GM12865 (cell line): ENCODE measurements around the gene PRLR.

Source experiments
- DNase-seq: peaks from one replicate; pipeline ENCODE4 v3.0.0; 2010; ENCODE audit warnings: low read depth
- H3K4me3 ChIP-seq: 2 replicates; pipeline ENCODE4 v1.5.1; 2011; ENCODE audit warnings: mild to moderate bottlenecking, low read depth, low read length, control low read depth
- TF ChIP-seq, protein P1 (sequence below): IDR thresholded peaks from 2 replicates; pipeline ENCODE4 v1.5.1; 2011; ENCODE audit warnings: low read length, control low read depth, low read depth, inconsistent platforms; ENCODE audit not compliant: insufficient read depth; ENCODE audit errors: missing control alignments

Gene PRLR

DNA sequence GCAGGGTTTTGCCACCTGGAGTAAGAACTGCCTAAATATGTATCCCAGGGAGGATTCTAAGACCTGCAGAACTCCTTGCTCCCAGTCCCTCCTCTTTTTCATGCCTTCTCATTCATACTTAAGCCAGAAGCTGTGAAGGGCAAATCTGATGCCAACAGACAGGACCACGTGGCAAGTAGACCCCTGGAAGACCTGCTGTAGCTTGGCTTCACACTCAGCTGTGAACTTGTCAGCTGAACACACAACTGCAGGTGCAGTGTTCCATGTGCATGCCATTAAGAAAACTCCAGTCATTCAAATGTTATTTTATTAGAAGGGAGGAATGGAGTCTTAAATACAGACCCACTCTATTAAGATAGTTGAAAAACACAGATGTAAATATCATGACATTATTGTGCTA lies 103.3 kb downstream of the PRLR start:
- TF ChIP-seq, protein P1, sequence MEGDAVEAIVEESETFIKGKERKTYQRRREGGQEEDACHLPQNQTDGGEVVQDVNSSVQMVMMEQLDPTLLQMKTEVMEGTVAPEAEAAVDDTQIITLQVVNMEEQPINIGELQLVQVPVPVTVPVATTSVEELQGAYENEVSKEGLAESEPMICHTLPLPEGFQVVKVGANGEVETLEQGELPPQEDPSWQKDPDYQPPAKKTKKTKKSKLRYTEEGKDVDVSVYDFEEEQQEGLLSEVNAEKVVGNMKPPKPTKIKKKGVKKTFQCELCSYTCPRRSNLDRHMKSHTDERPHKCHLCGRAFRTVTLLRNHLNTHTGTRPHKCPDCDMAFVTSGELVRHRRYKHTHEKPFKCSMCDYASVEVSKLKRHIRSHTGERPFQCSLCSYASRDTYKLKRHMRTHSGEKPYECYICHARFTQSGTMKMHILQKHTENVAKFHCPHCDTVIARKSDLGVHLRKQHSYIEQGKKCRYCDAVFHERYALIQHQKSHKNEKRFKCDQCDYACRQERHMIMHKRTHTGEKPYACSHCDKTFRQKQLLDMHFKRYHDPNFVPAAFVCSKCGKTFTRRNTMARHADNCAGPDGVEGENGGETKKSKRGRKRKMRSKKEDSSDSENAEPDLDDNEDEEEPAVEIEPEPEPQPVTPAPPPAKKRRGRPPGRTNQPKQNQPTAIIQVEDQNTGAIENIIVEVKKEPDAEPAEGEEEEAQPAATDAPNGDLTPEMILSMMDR, result no peak
- H3K4me3 ChIP-seq, result no peak overlapping the region
- no peak for DNase-seq

DNA sequence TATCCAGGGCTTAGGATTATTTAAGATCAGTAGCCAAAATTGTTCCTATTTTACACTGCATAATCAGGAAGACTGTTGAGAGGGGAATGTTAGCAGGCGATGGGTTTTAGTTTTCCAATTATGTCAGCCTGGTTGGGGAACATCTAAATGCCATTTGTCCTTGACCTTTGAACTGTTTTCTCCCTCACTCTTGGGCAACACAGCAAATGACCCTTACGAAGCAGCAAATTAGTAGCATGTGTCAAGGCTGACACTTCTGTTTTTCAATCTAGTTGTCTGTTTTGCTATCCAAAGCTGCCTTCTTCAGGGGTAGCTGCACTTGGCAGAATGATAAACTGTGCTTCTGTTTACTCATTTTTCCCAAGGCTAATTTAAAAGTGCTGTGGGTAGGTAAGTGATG lies 104.5 kb downstream of the PRLR start:
- no peak overlapping the region for H3K4me3 ChIP-seq
- TF ChIP-seq, protein P1, result no peak

DNA sequence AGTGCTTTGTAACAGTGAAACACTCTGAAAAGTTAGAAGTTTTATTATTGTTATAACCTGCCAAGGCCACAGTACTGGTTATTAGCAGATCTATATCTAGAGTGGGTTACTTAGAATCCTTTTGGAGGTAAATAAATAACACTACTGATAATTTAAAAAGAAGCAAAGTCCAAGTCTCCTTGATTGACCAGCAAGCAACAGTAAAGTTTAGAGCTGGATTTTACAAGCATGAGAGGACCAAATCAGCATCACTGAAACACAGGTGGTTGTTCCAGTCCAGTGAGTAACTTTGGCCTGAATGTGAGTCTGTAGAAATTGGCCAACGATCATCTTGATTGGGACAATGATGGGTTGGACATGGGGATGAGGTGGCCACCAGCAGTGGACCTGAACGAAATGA lies 105.4 kb downstream of the PRLR start:
- TF ChIP-seq, protein P1, result no peak
- DNase-seq, result no peak
- H3K4me3 ChIP-seq, result no peak overlapping the region

More for the DNA sequence above, 104.5 kb downstream of the PRLR start:
- DNase-seq, result no peak

DNA sequence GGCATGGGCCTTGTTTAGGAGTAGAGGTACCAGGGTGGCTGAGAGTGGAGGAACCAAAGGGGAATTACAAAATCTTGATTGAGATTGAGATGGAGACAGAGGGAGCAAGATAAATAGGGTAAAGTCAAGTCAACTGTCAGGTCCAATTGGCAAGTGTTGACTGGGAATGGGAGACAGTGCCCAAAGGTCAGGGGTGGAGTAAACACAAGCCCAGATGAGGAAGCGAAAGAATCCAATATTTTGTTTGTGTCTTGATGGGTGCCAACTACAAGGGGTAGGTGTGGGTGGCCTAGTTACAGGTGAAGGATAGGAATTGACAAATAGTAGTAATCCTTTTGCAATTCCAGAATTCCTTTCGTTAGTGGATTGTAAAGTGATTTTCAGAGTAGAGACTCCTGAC lies 107.5 kb downstream of the PRLR start:
- H3K4me3 ChIP-seq, result no peak overlapping the region
- DNase-seq, result no peak
- TF ChIP-seq, protein P1, result no peak

DNA sequence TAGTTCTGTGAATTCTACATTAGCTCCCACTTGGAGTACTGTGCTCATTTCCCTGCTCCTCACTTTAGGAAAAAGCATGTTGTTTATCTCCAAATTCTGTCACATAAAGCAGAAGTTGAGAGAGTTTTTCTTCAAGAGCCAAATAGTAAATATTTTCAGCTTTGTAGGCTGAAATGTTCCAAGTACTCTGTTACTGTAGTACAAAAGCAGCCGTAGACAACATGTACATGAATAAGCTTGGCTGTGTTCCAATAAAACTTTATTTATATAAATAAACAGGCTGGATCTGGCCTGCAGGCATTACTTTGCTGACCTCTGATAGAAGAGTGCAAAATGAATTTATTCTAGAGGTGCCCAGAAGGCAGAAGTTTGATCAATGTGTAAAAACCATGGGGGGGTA lies 109.6 kb downstream of the PRLR start:
- DNase-seq, result no peak
- no peak overlapping the region for H3K4me3 ChIP-seq
- TF ChIP-seq, protein P1, result no peak

DNA sequence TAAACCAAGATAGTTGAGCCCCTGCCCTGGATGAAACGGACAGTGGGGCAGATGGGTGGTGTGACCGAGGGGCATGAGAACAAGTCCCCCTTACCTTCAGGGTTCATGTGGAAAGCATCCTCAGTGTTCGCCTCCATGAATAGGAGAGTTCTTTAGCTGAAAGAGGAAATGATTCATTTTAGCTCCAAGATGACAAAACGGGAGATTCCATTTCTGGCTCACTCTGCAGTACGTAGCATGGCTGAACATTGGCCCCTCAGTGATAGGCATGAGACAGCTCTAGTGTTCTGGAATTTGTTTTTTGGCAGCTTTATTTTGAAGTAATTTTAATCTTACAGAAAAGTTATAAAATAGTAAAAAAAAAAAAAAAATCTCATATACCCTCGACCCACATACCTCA lies 112.3 kb downstream of the PRLR start:
- no peak overlapping the region for H3K4me3 ChIP-seq
- DNase-seq, result peak; percentile 39
- TF ChIP-seq, protein P1, result no peak

DNA sequence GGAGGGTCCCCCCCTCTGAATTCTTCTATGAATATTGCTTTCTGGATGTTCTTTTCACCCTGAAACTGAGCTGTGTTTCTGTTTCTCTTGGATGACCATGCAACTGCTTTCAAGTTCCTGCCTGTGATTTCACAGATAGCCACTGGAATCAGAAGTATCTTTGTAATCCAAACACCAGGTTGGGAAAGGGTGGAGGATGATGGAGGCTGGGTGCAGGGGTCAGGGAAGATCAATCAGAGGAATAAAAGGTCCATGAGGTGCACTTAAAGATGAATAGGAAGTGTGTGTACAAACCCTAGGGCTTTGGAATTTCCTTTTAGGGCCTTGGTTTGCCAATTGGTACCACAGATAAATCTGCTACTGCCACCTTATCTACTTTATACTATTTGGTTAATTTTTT lies 114.4 kb downstream of the PRLR start:
- TF ChIP-seq, protein P1, result no peak
- DNase-seq, result no peak
- H3K4me3 ChIP-seq, result no peak overlapping the region
